Mammary epithelial cell (primary cell): ENCODE results near the gene GPR39.

Source experiments
- EZH2 ChIP-seq: IDR thresholded peaks from 2 replicates; pipeline ENCODE4 v1.6.1; 2012; ENCODE audit warnings: low read length, inconsistent platforms, borderline replicate concordance
- TF ChIP-seq, protein P1 (sequence below), 2 donors: IDR thresholded peaks in 1 of 2; conservative IDR thresholded peaks in 1 of 2; 2 replicates each; pipeline ENCODE4 v1.5.1; 2011 to 2012; ENCODE audit warnings: inconsistent platforms in 2 of 2, low read length in 2 of 2, mild to moderate bottlenecking in 2 of 2, control low read depth in 1 of 2, low read depth in 1 of 2; ENCODE audit not compliant: insufficient read depth in 1 of 2; ENCODE audit errors: extremely low read depth in 1 of 2

DNA sequence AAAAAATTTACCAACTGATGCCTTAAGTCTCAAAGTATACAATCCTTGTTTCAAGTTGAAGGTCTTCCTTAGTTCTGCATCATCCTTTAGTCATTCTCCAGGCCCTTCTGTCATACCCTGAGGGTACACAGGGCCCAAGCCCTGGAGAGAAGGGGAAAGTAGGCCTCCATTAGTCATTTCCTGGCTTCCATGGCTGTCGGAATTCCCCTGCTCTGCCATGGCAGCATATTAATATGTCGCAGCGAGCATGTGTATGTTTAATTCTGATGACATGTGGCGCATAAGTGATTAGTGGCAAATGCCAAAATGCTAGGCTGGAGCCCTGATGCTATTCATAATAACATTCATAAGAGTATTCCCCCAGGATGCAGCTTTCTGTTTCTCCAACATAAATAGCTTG is 22.1 kb downstream of the GPR39 start:
- TF ChIP-seq, protein P1, sequence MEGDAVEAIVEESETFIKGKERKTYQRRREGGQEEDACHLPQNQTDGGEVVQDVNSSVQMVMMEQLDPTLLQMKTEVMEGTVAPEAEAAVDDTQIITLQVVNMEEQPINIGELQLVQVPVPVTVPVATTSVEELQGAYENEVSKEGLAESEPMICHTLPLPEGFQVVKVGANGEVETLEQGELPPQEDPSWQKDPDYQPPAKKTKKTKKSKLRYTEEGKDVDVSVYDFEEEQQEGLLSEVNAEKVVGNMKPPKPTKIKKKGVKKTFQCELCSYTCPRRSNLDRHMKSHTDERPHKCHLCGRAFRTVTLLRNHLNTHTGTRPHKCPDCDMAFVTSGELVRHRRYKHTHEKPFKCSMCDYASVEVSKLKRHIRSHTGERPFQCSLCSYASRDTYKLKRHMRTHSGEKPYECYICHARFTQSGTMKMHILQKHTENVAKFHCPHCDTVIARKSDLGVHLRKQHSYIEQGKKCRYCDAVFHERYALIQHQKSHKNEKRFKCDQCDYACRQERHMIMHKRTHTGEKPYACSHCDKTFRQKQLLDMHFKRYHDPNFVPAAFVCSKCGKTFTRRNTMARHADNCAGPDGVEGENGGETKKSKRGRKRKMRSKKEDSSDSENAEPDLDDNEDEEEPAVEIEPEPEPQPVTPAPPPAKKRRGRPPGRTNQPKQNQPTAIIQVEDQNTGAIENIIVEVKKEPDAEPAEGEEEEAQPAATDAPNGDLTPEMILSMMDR (conservative IDR thresholded peaks at IDR 0.05 in 1 of 2, IDR thresholded peaks at IDR 0.05 in 1 of 2; ENCODE audit: extremely low read depth in 1 of 2, insufficient read depth in 1 of 2, low read depth in 1 of 2, low read length in 2 of 2) = no peak
- no peak for TF ChIP-seq EZH2
